DMS153 treated with DMSO at 0.1 percent for 48 hours (cell line): ENCODE measurements around the gene DCTN2.
A peak's percentile ranks its signal among the peaks of the same experiment; 100 is the strongest.
"Not testable (repeated sequence)": the region's sequence is repeated elsewhere in the genome, so short reads cannot be mapped to it uniquely, and the experiment has no call there.

Source experiments
- DNase-seq: peaks from one replicate; lab custom pipeline; 2025; ENCODE audit not compliant: unreplicated experiment; lab: John Stamatoyannopoulos, UW

DCTN2 gene

DNA sequence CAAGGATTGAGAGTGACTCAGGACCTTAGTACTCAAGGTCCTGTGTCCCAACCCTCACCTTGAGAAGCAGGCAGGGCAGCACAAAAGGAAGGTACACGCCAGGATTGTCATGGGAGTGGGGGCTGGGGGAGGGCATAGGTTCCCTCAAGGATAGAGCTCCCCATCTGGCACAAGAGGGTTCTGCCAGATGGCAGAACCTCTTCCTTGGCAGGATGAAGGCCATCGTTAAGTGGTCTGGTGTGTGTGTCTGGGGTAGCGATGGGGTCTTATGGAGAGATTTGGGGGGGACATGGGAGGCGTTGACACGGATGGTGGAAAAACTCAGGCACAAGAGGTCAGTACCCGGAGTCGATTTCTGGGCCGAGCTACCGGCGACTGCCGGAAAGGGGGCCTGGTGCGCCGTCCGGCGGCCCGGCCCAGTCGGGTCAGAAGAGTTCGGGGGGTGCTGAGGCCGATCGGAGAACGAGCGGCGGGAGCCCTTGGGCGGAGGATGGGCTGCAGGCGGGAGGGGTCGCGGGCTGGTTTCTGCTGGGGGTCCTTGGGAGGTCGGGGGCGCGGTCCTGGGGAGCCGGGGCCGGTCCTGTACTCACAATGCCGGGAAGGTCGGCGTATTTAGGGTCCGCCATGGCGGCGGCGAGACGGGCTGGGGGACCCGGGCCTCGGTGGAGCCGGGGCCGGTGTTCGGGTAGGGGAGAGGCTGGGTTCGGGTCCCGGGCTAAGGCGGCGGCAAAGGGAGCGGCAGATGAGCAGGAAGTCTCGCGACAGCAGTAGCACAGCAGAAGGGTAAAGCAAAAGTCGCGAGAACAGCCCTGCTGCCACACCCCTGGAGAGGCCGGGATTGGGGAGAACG, at the start of gene DCTN2:
Gene DCTN2 (minus strand): TSS at position 755 of the 850 bp plus-strand sequence. CDS start 129 bp downstream, at position 626.
- peak; percentile 98 for DNase-seq

DNA sequence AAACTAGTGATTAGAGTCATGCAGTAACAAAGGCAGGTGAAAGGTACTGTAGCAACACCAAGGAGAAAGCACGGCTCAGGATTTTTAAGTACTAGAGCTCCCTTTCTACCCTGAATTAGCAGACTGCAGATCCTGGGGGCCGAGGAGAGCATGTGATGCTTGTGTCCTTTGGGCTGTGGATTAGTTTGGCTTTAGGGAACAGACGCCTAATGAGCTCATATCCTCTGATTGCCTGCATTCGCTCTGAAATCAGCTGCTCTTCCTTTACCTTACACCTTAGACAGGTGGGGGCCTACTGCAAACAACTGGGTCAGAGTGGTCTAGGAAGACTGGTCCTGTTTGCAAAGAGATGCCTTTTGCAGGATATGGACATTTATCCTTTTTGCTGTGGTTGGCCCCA, 46.2 kb upstream of the DCTN2 start:
- DNase-seq = no peak

DNA sequence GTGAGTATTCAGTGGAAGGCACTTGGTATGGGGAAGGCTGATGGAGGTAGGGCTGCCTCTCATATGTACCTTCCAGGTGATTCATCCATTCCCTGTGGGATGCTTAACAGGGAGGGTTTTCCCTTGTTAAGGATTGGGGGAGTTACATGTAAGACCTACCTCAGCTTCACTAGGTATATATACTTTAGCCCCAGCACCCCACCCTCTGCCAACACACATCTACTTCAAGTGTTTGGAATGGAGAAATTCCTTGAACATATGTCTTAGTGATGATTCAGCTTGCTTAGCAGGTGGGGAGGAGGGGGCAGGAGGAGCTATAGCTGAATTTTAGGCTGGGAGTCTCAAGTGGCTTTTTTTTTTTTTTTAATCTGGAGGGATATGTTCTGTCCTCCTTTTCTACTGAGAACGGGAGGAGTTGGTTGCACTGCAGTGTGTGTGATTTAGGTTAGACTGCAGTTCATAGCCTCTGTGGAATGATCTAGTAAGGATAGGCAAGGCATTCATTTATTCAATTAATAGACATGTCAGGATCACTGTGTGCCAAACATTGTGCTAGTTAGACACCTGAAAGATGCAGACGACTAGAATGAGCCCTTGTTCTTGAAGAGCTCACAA, 45.7 kb upstream of the DCTN2 start:
- no peak for DNase-seq

DNA sequence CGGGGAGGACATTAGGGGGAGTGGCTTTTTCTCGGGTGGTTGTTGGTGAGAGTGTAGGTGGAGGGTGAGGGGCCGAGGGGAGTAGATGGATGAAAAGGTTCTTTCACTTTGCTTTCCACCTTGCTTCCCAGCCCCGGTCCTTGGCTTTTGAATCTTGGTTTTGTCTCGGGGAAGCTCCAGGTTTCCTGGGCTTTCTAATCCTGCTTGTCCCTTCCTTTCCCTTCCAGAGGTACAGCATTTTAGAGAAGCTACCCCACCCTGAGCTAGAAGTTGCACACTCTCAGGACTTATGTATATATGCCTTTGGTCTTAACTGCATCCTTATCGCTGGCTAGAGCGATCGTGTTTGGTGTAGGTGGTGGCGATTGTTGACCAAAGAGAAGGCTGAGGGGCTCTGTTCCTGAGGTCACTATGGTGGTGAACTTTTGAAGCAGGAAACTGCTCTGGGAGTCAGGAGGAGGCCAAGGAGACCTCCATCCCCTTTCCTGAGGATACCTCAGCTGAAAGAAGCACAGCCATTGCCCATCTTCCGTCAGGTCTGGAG, 44.9 kb upstream of the DCTN2 start:
- DNase-seq = no peak

DNA sequence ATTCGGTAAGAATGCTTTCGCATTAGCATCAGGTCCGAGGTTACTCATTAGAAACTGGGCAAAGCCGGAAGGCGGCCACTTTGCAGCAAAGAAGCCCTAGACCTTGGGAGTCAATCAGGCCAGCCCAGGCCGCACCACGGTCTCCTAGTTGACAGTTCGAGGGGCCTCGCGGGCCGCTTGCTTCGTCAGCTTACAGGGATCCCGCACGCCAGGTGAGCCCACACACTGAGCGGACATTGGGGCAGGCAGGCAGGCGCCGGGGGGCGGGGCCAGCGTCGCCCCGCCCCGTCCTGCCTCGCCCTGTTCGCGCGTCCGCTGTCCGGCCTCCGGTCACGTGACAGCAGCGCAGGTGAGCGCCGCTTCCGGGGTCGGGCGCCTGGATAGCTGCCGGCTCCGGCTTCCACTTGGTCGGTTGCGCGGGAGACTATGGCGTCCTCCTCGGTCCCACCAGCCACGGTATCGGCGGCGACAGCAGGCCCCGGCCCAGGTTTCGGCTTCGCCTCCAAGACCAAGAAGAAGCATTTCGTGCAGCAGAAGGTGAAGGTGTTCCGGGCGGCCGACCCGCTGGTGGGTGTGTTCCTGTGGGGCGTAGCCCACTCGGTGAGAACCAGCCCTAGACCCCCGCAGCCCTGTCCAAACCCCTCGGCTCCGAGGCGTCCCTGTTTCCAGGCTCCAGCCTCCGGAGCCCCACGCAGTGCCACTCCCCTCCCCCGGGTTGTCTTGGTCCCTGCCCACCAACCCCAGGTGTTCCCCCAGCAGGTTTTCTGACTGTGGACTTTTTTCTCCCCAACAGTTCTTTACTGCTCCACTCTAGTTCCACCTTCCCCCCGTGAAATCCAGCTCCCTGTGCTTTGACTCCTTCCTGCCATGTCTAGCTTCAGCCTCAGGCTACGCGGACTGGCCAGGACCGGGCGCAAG, 44.1 kb upstream of the DCTN2 start, which contains the start of gene PIP4K2C:
Gene PIP4K2C (plus strand): TSS at position 329 of the 918 bp plus-strand sequence. CDS start 98 bp downstream, at position 427.
- DNase-seq = peak; percentile 76

DNA sequence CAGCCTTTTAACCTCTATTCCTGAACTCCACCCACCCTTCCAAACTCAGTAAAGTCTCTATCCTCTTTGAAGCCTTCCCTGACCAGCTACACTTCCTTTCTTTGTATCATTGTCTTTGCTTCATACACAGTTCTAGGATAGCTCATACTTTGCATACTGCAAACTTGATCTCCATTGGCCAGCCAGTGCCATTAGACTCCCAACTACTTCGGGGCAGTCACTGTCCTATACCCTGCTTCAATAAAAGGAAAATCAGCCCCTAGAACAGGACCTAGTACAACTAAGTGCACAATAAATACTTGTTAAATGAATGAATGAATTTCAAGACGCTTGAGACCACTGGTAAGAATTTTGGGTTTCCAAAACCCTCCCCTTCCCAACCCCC, 43.5 kb upstream of the DCTN2 start:
- DNase-seq = no peak

DNA sequence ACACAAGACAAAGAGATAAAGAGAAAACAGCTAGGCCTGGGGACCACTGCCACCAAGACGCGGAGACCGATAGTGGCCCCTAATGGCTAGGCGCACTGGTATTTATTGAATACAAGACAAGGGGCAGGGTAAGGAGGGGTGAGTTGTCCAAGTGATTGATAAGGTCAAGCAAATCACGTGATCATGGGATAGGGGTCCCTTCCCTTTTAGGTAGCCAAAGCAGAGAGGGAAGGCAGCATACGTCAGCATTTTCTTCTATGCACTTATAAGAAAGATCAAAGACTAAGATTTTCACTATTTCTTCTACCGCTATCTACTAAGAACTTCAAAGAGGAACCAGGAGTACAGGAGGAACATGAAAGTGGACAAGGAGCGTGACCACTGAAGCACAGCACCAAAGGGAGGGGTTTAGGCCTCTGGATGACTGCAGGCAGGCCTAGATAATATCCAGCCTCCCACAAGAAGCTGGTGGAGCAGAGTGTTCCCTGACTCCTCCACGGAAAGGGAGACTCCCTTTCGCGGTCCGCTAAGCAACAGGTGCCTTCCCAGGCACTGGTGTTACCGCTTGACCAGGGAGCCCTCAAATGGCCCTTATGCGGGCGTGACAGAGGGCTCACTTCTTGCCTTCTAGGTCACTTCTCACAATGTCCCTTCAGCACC, 42.1 kb upstream of the DCTN2 start:
- DNase-seq = not testable (repeated sequence)

DNA sequence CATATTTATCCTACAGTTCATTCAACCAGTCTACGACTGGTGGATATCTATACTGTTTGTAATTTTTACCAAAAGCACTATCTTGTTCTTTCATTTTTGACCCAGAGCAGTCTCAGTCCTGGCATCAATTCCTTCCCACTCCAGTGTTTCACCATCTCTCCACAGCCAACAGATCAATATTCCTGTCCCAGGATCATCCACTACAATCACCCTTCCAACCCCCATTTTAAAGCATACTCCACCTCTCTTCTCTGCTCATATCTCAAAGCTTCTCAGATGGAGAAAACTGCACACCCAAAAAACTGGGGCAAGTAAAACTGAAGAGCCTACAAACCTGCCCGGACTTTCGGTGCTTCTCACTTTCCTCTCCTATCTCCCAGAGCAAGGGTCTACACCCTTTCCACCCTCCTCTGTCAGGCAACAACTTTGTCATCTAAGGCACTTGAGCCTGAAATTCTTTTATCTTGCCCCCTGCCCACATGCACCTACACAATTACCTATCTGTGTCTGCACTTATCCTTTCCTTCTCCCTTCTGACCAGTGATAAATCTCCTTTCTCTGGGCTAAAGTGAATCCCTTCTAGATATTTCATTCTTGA, 39.9 kb upstream of the DCTN2 start:
- DNase-seq = no peak

DNA sequence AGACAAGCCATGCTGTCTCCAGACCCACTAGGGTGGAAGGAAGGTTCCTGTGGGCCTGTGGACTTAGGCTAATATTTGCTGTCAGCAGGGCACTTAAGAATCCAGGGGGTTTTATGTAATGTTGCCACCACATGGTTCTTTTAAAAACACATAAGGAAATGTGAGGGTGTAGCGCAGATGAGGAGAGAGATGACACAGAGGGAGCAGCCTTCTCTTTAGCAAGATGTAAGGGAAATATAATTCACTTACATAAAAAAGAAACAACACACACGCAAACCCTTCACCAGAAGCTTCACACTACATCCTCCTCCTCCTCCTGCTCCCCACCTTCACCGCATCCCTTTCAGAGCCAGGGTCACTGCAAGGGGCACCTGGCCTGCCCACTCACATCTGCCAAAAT, 39.1 kb upstream of the DCTN2 start:
- DNase-seq = no peak

DNA sequence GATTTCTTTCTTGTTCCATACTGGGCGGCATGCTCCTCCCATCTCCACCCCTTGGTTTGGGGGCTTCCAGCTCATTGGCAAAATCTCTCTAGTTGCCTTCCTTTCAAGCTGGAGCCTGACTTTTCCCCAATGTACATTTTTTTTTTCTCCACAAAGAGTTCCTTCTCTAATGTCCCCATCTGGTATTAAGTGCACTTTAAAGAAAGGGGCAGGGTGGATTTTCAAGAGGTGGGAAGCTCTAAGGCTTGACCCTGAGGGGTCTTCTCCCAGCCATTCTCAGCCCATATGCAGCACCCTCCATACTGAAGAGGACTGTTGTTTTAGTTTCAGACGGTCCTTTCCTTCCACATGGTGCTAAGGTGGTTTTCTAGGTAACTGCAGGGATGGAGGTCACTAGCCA, 38.2 kb upstream of the DCTN2 start:
- no peak for DNase-seq

DNA sequence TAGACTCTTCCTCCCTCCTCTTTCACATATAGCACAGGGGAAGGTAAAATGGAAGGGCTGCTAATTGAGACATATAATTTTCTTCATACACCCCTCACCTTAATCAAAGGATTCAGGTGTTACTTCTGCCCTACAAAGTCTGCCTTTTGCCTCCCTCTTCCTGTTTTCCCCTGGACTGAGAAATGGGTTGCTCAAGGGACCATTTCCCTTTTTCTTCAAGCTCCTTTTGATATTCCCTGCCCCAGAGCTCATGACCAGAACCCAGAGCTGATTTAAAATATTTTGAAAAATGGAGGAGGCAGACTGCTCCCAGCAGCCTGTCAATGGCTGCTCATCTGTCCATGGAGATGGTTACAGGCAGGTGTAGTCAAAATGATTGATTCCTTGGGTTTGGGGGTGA, 37.7 kb upstream of the DCTN2 start:
- DNase-seq = no peak

DNA sequence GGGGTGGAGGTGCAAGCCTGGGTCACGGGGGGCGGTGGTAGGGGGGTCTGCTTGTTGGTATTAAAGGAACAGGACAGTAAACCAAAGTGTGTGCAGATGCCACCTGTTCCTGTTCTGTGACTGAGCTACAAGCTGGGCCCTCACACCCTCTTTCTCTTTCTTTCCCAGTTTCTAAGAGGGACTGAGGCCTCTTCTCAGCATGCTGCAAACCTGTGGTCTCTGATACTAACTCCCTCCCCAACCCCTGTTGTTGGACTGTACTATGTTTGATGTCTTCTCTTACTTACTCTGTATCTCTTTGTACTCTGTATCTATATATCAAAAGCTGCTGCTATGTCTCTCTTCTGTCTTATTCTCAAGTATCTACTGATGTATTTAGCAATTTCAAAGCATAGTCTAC, 37.1 kb upstream of the DCTN2 start:
- DNase-seq = no peak

DNA sequence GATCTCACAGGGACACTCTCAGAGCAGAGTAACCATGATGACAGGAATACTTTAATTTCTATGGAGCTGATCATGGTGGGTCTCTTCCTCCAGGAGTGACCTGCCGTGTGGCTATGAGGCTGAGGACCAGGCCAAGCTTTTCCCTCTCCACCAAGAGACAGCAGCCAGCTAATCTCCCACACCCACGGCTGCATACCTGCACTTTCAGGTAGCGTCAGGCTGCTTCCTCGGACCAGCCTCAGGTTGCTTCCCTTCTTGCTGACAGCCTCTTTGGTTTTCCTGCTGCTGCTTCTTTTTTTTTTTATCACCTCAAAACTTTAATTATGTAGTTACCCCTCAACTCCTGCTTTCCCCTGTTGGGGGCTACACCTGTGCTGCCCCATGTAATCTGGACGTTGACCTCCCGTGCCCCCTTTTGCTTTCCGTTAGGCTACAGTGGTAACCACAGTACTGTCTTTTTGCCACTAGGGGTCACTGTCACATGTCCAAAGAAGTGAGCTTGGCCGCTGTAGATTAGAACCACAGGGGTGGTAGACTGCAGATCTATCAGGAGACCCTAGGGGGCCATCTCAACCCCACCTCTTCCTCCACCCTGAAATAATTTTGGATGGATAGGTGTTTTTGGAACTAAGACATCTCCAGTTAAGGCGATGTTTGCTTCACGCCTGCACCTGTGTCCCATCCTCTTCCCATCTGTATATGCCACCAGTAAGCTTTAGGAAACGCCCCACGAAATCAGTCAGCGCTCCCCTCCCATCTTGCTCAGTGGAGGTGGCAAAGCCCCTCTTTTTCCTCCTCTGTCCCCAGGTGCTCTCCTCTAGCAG, 36.2 kb upstream of the DCTN2 start:
- peak; percentile 50 for DNase-seq

DNA sequence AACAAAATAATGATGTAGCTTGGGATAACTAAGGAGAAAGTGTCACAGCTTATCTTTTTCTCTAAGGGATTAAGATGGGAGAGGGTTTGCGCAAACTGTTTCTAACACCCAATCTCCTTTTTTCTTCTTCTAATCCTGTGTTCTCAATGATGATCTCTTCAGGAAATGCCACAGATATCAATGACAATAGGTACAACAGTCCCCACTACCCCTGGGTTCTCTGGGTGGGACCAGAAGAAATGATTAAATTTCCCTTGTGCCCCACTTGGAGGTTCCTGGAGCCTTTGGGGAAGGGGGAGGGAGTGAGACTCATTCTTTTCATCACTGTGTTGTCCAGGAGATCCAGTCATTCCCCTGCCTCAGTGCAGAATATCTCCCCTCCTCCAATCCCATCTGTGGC, 35.4 kb upstream of the DCTN2 start:
- no peak for DNase-seq

DNA sequence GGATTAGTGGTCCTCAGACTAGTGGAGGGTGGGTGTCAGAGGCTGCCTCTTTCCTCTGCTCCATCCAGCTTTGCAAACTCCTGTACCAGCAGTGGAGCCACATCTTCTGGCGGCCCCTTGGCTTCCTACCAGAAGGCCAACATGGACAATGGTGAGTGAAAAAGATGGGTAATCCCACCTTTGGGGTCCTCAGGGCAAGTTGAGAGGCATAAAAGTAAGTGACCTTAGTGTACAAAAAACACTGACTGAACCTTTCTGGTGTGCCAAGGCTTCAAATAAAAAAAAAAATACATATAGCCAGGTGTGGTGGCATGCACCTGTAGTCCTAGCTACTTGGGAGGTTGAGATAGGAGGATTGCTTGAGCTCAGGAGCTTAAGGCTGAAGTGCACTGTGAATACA, 34.8 kb upstream of the DCTN2 start:
- DNase-seq = no peak

DNA sequence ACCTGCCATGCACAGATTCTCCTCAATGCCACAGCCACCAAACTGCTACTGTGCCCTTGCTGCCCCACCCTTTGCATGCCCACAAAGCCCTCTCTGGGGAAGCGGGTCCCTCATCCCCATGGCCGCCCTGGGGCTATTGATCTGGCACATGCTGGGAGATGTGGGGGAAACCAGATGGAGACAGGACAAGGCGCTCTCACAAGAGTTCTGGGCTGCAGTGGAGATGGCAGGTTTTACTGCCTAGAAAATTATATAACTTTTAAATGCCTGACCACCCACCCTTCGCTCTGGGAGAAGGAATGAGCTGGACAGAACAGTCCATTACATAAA, 33.4 kb upstream of the DCTN2 start:
- no peak for DNase-seq

DNA sequence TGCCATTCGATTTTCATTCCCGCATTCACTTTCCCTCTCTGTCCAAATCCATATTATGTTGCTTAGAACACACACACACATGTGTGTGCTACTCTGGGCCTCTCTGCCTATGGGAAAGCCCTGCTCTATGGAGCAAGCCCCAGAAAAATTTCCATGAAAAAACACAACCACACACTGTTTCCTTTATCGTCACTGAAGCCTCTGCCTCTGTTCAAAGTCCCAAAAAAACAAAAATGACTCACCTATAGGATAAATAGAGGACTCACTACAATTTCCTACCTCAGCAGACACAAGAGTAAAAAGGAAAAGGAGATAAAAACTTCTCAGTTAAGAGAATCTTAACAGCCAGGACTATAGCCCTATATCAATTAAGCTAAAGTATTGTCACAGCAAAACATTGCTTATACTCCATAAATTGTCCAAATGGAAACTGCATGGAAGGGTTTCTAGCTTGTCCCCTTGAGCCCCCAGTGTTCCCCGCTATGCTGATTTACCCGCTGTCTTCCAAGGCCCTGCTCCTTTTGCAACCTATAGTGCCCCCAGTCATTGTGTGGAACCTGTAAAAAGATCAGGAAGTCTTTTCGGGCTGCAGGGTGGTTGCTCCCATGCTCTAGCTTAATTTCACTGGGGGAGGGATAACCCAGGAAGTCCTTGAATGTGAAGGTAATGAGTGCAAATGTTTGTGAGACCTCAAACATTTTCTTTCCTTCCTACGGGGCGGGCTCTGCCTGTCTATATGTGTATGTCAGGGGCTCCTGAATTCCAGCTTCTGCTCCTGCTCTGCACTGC, 32.9 kb upstream of the DCTN2 start:
- no peak for DNase-seq

DNA sequence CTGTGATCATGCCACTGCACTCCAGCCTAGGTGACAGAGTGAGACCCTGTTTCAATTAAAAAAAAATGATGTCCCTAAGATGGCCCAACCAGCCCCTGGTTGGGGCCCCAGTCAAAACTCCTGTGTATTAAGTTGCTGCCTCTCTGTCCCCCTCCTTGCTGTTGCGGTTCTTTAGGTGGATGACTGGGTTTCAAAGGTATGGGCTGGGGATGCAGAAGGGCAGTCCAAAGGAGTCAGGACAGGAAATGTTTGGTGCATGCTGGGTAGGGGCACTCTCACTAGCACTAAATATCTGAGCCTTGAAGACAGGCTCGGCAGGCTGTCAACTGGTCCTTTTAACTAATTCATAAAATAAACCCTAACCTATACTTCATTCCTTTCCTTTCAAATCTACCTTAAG, 32.0 kb upstream of the DCTN2 start:
- no peak for DNase-seq
